Skin of body (tissue), 2 donors: ENCODE results near the gene SLC15A1. TPM values are rescaled to one million over a fixed set of nuclear protein-coding genes. Genes with fewer than 3 reads are reported as not detected.
A peak's percentile ranks its signal among the peaks of the same experiment; 100 is the strongest.

Source experiments
- DNase-seq: peaks from one replicate; lab custom pipeline; 2025; lab: John Stamatoyannopoulos, UW
- total RNA-seq: library from RNA; depleted of rRNA; stranded (reverse); fragments of >200 nt; gene quantifications from one replicate; pipeline ENCODE4 v1.2.3, GENCODE V29; 2014

The SLC15A1 gene
- total RNA-seq, 1 donor from 2014 or later = 26.9 TPM

GRCh38 chr13:98781905-98782304, 29.4 kb upstream of the SLC15A1 start:
- no peak for DNase-seq

DNA sequence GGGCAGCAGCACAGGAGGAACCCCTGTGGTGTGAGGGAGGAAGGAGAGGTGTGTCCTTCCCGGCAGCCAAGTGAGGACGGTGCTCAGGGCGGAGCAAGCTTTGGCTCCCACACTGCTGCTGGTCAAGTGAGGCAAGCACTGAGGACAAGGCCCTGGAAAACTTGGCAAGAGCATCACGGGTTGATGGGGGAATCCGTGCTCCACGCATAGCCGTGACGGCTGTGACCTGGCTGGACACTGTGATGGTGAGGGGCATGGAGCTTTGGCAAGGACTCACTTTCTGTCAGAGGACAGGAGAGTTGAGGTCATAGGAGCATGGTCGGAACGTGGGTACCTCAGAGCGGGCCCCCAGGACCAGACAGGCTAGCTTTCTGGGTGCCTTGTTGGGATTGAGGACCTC, 29.0 kb upstream of the SLC15A1 start:
- no peak for DNase-seq

- DNase-seq = no peak
Observed at GRCh38 chr13:98781045-98781444, 28.6 kb upstream of the SLC15A1 start.

GRCh38 chr13:98780451-98780850, 28.0 kb upstream of the SLC15A1 start:
- DNase-seq = peak; percentile 88

DNA sequence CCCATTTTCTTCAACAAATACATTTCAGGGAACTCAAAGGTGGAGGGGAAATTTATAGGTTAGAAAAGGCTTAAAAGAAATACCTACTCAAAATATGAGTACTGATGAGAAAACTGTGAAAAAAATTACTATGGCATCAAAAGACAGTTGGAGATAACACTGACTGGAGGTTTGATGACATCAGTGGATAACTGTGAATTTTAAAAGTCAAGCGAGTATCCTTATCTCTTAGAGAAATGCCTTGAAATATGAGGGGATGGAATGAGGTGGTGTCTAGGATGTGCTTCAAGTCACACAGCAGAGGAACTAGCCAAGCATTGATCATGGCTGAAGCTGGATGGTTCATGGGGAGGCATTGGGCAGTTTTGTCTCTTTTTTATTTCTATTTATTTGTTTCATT, 27.2 kb upstream of the SLC15A1 start:
- DNase-seq = no peak

- DNase-seq = no peak
Observed at GRCh38 chr13:98778749-98779148, 26.3 kb upstream of the SLC15A1 start.

- DNase-seq = no peak
Observed at GRCh38 chr13:98776644-98777043, 24.2 kb upstream of the SLC15A1 start.

GRCh38 chr13:98775844-98776598, 23.5 kb upstream of the SLC15A1 start:
- no peak for DNase-seq

GRCh38 chr13:98775386-98775785, 22.9 kb upstream of the SLC15A1 start:
- no peak for DNase-seq

DNA sequence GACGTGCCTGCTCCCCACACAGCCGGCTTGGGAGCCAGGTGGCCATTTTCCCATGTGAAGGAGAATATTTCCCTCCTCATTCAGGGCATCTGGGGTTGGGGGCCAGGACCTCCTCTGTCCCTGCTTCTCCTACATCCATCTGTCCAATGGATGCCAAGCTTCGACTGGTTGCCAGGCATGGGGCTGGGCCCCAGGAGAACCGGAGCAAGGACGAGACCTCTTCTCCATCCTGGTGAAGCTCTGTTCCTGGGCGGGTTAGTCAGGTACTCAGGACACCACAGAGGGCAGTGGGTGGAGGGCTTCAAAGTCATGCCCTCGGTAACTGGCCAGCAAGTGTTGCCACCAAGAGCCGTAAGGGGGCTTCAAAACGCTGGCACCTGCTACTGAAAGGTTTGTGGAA, 22.3 kb upstream of the SLC15A1 start:
- no peak for DNase-seq

DNA sequence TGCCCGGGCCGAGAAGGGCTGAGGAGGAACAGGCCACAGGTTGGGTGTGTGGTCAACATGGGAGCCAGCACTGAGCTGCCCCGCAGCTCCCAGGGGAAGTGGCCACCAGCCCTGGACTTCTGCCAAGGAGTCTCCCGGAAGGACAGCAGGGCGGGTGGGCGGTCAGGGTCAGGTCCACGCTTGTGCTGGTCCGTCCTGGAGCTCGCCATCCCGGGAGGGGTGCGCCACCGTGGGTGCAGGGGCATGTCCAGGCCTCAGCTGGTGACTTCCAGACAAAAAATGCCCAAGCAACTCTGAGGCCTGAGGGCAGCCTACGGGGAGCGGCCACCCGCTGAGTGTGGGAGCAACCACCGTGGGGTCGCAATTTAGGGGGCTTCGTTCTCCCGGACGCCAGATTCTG, 21.4 kb upstream of the SLC15A1 start:
- DNase-seq = no peak

DNA sequence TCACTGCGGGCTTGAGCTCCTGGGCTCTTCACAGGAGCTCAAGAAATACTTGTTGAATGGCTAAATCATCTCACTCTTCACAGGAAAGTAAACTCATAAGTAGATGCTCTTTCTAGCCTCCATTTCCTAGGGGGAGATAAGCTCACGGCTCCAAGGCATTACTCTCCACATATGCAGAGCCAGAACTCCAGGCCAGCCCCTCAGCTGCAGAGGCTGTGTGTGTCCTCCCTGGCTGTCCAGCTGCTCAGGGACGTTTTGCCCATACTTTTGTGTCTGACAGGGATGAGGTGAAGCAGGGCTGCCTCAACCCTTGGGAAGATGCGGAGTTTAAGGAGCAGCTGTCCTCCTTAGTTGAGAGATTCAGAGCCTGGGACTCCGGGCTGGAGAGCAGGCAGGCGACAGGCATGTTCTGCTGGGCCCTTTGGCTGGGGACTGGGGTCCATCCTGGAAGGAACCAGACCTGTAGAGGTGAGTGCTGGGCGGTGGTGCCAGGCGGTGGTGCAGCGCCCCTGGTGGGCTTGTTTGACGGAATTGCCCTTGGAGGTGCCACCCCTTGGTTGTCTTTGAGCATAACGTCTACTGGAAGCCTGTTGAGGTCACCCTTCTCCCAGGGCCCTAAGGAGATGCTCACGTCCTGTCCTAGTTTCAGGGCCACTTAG, 20.5 kb upstream of the SLC15A1 start:
- DNase-seq = no peak

DNA sequence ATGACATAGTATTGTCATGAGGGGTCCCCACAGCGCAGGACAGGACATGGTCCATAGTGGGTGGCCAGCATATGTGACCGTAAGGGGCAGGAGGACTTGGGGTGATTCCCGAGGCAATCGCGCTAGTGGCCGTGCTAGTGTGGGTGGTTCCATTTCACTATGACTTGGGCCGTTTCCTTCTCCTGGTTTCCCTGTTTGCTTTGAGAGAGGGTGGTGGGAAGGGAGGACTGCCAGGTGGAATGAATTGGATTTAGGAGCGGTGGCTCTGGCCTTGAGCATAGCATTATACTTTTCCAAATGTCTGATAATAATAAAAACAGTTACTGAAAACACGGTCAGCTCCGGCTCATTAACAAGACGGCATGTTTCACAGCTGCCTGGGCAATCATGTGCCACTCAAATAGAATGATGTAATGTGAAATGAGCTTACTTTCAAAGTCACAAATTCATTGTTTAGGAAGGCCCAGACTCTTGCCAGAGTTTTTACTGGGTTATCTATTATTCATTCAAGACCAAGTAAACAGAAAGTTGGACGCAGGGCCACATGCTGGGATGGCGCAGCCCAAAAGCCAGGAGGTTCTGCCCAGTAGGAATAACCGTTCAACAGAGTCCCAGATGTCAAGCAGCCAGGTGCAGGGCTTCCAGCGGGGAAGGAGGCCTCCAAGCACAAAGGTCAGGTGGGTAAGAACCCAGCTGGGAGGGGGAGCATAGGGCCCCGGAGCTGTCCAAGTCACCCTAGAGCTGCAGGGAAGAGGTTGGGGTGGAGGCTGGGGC, 19.6 kb upstream of the SLC15A1 start:
- DNase-seq = no peak

GRCh38 chr13:98769736-98770135, 17.3 kb upstream of the SLC15A1 start:
- DNase-seq = no peak

GRCh38 chr13:98768522-98768921, 16.1 kb upstream of the SLC15A1 start:
- DNase-seq = no peak

GRCh38 chr13:98766697-98767096, 14.2 kb upstream of the SLC15A1 start:
- DNase-seq = no peak

DNA sequence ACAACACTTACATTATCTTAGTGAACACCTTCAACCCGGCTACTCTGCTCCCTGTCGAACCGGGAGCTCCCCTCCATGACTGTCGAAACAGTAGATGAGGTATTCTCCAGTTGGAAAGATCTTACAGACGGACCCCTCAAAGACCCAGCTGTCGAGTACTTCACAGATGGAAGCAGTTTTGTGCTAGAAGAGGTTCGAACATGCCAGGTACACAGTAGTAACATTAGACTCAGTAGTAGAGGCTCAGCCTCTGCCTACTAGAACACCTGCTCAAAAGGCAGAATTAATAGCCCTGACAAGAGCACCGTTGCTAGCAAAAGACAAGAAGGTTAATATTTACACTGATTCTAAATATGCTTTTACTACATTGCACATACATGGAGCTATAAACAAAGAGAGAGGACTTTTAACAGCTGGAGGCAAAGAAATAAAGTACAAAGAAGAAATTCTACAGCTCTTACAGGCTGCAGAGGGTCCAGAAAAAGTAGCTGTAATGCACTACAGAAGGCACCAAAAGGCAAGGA, 13.6 kb upstream of the SLC15A1 start:
- no peak for DNase-seq

DNA sequence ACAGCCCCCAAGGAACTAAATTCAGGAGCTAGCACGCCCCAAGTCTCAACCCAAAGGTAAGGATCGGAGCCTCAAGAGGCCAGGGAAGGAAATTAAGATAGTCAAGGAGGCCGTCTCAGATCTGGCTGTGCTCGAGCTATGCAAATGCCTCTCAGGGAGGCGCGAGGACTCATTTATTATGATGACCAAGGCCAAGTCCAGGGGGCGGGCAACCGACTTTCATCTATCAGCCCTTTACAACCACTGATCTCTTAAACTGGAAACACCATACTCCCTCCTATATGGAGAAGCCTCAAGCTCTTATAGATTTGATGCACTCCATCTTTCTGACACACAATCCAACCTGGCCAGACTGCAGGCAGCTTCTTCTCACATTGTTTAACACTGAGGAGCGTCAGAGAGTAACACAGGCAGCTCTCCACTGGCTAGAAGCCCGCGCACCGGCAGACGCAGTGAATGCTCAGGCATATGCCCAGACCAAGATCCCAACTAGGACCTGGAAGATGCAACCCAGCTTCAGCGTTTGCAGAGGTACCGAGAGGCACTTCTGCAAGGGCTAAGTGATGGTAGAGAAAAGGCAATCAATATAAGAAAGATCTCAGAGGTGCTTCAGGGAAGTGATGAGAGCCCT, 9.6 kb upstream of the SLC15A1 start:
- DNase-seq = no peak

DNA sequence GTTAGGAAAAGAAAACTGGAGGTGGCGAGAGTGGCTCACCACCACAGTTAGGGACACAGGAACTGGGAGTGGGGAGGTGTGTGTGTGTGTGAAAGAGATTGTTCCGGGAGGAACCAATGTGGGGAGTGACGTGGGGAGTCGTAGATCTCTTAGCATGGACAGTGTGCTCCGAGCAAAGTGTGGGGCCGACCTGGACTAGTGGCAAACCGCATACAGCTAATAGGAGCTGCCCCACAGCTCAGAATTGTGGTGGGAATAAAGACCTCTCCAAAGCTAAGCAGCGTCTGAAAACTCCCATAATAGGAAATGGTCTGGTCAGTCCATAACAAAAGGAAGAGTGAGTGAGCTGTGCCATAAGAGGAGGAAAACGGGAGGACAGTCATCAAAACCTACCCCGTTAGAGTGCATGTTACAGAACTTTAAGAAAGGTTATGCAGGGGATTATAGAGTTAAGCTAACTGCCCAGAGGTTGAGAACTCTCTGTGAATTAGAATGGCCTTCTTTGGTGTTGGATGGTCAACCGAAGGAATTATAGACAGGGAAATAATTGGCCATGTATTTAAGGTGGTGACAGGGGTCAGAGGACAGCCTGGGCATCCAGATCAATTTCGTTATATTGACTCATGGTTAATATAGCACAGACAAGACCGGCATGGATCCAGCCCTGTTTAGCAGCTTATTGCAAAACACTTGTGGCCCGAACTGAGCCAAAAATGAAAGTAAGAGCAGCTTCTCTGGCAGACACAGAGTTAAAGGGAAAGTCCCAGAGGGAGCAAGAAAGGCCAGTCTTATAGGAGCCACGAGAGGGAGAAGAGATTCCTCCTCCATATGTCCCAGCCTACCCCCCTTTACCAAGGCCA, 8.9 kb upstream of the SLC15A1 start:
- no peak for DNase-seq

DNA sequence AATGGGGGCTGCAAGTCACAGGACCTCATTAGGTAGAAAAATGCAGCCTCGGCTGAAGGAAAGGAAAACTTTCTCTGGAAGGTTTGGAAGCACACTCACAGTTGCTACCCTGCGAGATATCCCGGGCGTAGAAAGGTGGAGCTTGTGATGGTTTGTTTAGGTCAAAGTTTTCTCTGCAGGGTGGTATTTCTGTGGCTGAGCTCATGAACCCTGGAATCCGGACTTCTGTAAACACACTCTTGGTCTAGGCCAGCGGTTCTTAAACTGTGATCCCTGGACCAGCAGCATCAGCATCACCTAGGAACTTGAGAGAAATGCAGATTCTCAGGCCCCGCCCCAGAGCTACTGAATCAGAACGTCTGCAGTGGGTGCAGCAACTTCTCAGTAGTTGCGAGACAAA, 3.3 kb upstream of the SLC15A1 start:
- DNase-seq = no peak

DNA sequence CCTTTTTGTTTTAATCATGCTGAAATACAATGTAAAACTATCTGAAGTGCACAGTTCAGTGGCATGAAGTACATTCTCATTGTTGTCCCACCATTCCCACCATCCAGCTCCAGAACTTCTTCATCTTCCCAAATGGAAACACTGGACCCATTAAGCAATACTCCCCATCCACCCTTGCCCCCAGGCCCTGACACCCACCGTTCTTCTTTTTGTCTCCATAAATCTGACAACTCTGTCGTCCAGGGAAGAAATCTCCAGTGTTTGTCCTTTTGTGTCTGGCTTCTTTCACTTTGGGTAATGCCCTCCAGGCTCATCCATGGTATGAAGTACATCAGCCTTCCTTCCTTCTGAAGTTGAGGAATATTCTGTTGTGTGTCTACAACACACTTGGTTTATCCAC, 2.6 kb upstream of the SLC15A1 start:
- no peak for DNase-seq
